HG02798 (cell line): ENCODE measurements around the gene SGCA.

Source experiments
- ATAC-seq: cut with Tn5 transposase; IDR thresholded peaks from one replicate; pipeline ENCODE4 v1.9.1; 2021; ENCODE audit warnings: mild to moderate bottlenecking; ENCODE audit not compliant: unreplicated experiment, poor library complexity

SGCA gene

GRCh38 chr17:50165867-50166517 is at the start of gene SGCA:
SGCA (plus strand) TSS chr17:50166005; CDS start chr17:50166041, 36 bp downstream.
- no peak for ATAC-seq

- no peak for ATAC-seq
These were observed 48.4 kb upstream of the SGCA start for GRCh38 chr17:50117202-50118051.

- ATAC-seq: no peak
These were observed 47.6 kb upstream of the SGCA start for GRCh38 chr17:50118076-50118827.

- ATAC-seq: no peak
These were observed 47.0 kb upstream of the SGCA start for GRCh38 chr17:50118828-50119218.

GRCh38 chr17:50120475-50121253 is 45.1 kb upstream of the SGCA start:
- no peak for ATAC-seq

GRCh38 chr17:50122945-50123344 is 42.9 kb upstream of the SGCA start:
- ATAC-seq: no peak

GRCh38 chr17:50123649-50124349 is 42.0 kb upstream of the SGCA start:
- ATAC-seq: no peak

GRCh38 chr17:50125420-50125997 is 40.3 kb upstream of the SGCA start:
- no peak for ATAC-seq

GRCh38 chr17:50127697-50128361 is 38.0 kb upstream of the SGCA start:
- ATAC-seq: no peak

GRCh38 chr17:50128441-50129352 is 37.1 kb upstream of the SGCA start:
- no peak for ATAC-seq

GRCh38 chr17:50129353-50129727 is 36.5 kb upstream of the SGCA start:
- ATAC-seq: no peak

- ATAC-seq: peak; percentile 45
These were observed 35.9 kb upstream of the SGCA start, which contains the start of gene SAMD14 for GRCh38 chr17:50129728-50130558. SAMD14 (minus strand) TSS chr17:50130160; CDS start chr17:50124959, 5,201 bp downstream.

GRCh38 chr17:50130559-50131305 is 35.1 kb upstream of the SGCA start:
- no peak for ATAC-seq

- no peak for ATAC-seq
These were observed 33.6 kb upstream of the SGCA start for GRCh38 chr17:50132104-50132794.

GRCh38 chr17:50133028-50133768 is 32.6 kb upstream of the SGCA start:
- ATAC-seq: no peak
